GM19455 (cell line): ENCODE results near the gene PRRC2B.

ENCODE experiments used
- ATAC-seq: cut with Tn5 transposase; IDR thresholded peaks from one replicate; pipeline ENCODE4 v1.9.1; 2021; ENCODE audit not compliant: unreplicated experiment

The PRRC2B gene

DNA sequence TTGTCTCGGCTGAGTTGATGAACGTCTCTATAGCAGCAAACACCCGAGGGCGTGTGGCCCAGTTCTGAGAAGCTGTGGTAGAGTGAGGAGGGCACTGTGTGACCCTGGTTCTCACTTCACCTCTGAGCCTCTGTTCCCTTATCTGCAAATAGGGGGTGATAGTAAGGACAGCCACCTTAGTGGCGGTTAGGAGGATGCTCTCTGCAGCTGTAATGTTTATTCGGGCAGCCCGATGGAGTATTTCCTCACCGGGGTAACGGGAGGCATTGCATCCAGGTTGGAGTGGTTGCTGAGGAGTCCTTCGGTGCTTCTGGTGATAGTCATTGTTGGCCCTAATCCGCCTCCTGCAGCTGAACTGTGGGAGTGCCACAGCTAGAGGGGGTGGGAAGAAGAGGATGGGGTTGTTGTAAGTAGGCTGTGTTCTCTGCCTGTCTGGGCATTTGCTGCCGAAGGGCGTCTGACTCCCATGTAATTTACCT, 13.9 kb downstream of the PRRC2B start:
- ATAC-seq = no peak

DNA sequence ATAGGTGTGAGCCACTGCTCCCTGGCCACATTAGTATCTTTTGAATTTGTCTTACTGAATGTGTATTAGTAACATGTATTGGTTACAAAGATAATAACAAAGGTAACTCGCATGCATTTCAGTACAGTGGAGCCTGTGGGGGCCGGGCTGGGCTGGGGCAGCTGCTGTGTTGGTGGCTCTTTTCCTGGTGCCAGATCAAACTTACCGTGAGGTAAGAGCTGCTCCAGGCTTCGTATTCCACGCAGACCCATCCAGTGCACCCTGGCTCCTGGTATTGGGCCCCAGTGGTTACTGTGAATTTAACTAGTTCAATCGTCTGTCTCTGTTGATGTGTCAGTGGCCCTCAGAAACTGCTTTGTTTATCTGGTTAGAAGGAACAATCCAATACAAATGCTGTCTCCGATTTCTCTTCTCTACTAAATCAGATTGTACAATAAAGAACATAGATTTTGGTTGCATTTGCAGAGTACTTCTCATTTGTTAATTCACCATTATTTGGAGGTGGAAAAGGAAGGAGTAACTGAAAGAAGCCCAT, 15.6 kb downstream of the PRRC2B start:
- ATAC-seq = no peak

DNA sequence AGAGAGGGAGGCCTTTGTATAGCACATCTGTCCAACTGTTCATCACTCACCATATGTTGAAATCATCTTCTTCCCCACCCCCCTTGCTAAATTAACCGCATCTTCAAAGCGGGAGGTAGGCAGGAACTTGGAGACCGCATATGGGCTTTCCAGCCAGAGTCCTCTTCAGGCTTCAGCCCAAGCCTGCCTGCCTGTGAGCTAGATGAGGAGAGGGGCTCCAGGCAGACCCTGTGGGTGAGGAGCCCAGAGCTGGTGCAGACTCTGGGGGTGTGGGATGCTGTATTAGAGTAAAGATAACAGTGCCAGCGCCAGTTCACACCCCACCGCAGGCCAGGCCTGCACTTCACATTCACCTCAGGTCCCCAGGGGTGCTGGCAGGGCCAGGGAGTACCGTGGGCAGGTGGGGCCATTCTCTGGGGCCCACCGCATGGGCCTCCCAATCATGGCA, 16.2 kb downstream of the PRRC2B start:
- no peak for ATAC-seq

DNA sequence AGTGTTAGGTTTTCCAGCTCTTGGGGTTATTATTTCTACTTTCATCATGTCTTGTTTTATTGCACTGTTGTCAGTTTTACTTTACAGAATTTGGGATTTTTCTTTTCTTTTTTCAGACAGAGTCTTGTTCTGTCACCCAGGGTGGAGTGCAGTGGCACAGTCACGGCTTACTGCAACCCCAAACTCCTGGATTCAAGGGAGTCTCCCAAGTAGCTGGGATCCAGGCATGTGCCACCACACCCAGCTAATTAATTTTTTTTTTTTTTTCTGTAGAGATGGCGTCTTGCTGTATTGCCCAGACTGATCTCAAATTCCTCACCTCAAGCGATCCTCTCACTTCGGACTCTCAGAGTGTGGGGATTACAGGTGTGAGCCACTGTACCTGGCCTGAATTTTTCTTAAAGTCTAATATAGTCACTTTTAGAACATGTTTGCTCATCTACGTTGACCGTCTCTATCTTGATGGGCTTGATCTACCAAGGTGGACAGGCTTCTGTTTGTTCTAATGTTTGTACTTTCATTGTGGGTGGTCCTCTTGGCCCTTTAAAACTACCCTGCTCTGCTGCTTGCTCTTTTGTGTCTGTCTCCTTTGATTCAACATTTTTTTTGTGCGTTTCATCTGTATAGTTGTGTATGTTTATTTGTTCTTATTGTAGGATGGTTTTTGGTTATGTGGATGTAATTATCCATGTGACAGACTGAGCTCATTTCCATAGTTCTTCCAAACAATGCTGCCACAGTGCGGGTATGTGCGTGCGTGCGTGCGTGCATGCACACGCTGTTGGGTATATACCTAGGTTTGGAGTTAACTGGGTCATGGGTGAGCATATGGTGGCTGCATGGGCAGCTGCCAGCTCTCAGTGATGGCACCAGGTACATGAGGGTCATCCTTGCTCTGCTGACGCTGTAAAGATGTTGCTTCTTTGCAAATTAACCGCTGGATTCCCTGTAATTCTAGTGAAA, 18.1 kb downstream of the PRRC2B start:
- ATAC-seq = no peak

DNA sequence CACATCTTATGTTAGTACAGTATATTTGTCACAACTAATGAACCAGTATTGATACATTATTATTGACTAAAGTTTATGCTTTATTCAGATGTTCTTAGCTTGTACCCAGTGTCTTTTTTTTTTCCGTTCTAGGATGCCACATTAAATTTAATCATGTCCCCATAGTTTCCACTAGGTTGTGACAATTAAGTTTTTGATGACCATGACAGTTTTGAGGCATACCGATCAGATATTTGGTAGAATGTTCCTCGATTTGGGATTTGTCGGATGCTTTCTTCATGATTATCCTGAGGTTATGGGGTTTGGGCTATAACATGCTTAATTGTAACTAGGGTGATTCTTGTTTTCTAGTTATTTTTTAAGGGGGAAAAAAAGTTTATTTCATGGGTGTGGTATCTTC, 22.6 kb downstream of the PRRC2B start:
- ATAC-seq = no peak

DNA sequence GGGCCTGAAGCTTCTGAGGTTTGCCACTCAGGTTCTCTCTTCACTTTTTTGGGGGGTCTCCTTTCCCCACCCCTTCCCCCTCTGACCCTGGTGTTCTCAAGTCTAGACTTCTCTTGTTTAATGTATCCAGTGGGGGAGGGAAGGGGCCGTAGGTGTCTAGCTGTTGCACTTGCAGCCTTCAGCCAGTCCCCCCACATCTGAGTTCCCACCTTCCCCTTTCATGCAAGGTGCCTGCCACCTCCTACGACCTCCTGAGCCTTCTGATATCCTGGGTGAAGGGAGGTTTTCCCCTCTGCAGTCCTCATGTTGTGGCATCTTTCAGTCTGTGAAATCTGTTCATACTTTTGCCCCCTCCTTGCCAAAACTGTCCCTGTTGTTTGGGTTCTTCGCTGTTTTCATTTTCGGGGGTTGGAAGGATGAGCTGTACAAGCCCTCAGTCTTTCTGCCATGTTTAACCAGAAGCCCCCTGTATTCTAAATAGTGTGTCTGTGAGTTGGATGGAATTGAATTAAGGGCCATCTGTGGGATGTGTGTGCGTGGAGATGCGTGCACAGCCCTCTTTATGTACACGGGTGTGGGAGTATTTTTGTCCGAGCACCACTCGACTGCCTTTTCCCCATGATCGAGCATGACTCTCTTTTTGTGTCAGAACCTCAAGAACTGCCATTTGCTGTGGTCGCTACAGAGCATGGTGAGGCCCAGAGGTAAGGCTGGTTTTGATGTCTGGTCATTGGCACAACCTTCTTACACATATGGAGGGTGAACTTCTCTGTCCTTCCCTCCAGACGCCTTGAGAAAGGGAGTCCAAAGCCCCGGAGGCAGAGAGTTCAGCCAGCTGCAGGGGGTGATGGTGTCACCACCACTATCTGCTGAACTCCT, 23.6 kb downstream of the PRRC2B start:
- ATAC-seq = no peak

DNA sequence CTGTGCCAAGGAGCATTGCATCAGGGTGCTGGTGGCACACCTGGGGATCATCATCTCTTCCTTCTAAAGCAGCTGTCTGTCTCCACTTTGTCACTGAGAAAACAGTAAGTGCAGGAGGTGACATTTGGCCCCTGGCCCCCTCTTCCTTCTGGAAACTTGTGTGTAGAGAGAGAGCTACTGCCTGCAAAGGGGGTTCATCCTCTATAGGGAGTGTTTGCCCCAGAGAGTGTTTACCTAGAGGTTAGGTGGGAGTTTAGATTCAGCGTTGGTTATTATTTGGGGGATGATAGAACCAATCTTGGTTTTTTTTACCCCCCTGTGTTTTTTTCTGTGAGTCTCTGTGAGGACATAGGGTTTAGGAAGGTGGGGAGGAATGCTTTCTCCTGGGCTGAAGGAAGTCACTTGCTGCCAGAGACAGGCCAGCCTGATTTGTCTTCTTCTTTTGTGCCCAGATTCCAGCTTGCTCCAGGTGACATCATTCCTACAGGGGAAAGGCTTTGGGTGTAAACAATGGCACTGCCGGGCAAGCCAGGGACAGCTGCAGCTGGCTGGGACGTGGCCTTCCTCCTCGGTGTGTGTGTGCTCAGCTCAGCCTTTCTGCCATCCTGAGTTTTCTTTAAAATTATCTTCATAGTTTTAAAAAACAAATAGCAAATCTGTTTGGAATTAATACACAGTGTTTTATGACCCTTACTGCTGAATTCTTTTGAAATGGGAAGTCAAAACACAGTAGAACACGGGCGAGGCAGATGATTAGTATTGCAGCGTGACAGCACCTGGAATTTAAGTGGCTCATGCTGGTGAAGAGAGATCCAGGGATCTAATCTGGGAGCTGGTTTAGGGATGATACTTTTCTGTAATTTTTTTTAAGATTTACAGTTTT, 24.5 kb downstream of the PRRC2B start:
- no peak for ATAC-seq

DNA sequence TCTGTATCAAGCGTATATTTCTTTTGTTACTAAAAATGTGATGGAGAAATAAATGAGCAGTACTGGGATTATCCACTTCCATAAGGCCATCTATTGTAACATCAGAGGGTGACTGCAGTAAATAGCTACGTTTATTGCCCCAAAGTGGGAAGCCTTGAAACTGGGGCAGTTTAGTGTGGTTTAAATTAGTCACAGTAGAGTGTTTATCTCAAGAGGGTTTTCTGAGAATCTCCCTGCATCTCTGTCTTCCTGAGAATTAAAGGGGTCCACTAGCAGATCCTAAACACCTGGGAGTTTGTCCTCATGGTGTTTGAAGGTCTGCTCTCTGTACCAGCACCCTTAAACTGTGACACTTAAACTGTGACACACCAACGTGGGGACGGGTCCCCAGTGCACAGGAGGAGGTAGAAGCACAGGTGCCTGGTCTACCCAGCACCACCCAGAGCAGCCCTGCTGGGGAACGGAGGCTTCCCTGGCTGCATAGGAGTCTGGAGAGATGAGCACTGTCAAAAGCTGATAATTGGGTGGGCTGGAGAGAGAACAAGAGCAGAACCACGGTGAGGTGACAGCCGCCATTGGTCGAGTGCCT, 25.2 kb downstream of the PRRC2B start:
- no peak for ATAC-seq

DNA sequence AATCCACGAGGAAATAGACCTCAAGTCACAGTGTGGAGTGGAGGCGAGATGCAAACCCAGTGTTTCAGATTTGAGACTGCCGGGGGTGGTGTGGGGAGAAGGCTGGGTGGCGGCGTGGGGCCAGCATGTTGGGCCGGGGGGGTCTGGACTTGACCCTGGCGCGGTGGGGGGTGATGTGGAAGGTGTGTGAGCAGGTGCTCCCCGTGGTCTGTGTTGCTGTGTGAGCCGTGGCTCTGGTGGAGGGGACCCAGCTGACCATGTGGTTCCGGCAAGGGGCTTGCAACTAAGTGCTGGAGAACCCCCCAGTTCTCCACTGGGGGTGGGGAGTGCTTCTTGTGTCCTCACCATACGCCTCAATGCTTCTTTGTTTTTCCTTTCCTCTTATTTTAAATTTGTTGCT, 25.8 kb downstream of the PRRC2B start:
- no peak for ATAC-seq

DNA sequence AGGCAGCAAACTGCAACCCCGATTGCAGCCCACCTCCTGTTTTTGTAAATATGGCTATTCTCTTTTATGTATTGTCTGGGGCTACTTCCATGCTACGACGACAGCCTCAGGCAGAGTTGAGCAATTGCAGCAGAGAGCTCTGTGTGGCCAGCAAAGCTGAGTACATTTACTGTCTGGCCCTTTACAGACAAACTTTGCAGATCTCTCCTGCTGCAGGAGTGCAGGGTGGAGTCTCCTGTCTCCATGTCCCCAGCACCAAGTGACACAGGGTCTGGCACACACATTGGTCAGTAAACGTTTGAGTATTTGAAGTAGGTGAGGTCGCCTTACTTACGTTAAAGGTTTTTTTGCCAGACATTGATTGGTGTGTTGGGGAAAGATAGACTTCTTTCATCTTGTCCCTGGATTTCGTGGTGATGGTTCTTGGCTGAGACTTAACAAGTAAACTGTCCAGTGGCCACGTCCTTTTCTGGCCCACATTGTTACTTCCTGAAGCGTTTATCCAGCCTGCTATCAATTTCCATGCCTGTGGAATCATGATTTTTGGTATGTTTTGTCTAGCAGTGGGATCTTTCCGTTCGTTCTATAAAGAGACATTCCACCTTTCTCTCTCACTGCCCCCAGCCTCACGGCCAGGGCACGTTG, 27.2 kb downstream of the PRRC2B start:
- no peak for ATAC-seq

DNA sequence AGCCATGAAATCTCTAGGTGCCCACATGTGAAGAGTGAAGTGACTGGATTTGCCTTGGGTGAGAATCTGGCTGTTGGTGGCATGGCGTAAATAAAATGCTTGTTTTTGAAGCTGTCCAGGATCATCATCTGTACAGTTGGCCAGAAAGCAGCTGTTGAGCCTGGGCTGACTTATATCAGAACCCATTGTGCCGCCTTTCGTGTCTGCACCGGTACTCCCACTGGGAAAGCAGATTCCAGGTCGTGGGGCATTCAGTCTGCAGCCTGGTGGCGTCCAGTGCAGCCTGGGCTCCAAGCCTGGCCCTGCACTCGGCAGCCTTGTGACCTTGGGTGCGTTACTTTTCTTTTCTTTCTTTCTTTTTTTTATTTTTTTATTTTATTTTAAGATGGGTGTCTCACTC, 27.8 kb downstream of the PRRC2B start:
- ATAC-seq = no peak

DNA sequence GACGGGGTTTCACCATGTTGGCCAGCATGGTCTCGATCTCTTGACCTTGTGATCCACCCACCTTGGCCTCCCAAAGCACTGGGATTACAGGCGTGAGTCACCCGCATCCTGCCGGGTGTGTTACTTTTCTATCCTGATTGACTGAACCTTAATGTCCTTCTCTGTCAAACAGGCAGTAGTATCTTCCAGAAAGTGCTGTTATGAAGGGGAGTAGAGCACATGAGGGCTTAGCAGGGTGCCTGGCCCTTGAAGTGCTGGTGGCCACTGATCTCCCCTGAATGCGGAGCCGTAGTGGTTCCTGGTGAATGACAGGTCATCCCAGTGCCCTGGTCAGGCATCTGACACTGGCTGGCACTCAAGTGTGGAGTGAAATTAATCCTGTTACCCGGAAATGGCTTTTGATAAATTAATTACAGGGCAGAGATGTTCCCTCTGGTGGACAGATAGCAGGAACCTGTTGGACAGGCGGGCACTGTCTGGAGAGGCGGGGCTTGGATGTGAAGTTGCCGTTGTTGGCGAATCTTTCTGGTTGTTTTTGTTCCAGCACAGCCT, 28.4 kb downstream of the PRRC2B start:
- no peak for ATAC-seq

DNA sequence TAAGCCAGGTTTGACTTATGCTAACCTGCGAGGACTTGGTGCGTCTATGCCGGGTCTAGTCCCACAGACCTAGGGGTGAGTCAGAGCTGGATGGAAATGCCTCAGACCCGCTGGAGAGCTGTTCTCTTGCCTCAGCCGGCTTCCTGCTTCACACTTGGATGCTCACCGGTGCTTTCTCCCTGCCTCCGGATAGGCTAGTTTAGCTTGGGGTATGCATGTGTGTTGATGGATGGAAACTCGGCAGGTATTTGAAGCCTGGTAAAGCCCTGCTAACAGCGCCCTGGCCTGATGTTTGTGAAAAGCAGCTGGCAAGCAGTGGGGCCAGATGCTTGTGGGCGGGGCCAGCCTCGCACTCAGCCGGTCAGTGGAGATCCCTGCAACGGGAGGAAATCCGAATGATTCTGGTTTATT, 29.3 kb downstream of the PRRC2B start:
- ATAC-seq = peak; percentile 79

DNA sequence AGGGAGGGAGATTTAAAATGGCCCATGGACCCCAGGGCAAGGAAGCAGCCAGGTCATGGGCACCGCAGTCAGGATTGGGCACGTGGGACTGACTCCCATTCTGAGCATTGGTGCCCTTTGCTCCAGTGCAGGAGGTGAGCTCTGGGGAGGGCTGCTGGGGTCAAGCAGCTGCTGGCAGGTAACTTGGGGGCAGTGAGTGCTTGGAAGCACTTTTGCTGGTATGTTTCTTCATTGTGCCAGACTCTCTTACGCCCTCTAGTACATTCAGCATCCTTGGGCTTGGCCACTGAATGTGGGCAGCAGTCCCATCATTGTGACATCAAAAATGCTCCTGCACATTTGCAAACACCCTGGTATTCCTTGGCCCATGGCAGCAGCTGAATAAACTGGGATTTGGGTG, 32.7 kb downstream of the PRRC2B start:
- ATAC-seq = no peak

DNA sequence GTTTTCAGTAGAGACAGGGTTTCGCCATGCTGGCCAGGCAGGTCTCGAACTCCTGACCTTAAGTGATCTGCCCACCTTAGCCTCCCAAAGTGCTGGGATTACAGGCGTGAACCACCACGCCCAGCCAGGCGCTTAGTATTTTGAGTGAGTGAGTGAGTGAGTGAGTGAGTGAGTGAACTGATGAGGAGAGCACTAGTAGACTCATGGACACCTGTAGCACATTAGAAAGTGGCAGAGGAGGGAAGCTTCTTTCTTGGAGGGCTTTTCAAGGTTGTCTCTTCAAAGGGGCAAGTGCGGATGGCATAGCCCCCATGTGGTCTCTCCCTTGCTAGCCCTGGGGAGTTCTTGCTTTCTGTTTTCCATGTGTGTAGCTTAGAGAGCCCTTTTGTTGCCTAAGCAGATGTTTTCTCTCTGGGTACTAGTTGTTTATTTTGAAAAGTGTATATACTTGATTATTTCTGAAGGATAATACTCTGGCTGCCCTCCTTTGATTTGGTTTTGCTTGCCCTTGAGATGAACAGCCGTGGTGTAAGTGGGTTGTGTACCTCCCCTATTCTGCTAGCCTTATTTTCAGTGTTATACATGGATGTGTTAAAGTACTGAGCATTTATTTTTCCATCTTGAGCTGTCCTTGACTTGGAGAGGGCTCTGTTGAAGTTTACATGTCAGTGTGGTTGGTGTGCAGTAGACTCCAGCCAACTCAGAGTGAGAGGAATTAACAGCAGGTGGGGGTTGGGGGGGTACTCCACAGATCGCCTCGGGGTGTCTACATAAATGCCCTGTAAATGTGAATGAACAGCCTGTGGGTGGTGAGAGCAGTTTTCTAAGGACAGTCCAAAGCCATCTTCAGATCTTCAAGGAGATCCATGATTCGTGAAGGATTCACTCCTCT, 35.5 kb downstream of the PRRC2B start:
- no peak for ATAC-seq

DNA sequence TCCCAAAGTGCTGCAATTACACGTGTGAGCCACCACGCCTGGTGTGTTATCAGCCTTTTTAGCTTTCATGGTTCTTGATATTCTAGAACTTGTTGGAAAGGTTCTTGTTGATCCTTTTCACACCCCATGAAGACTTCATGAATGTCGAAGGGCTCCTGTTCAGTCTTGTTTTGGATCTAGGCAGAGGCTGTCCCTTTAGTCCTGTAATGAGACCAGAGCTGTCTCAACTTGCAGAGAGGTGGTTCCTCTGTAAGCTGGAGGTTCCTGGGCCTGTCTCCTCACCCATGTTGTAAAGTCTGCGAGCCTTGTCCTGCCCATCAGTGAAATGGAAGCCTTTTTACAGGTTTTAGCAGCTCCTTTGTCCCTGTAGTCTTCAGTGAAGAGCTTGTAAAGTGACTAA, 38.2 kb downstream of the PRRC2B start:
- no peak for ATAC-seq

DNA sequence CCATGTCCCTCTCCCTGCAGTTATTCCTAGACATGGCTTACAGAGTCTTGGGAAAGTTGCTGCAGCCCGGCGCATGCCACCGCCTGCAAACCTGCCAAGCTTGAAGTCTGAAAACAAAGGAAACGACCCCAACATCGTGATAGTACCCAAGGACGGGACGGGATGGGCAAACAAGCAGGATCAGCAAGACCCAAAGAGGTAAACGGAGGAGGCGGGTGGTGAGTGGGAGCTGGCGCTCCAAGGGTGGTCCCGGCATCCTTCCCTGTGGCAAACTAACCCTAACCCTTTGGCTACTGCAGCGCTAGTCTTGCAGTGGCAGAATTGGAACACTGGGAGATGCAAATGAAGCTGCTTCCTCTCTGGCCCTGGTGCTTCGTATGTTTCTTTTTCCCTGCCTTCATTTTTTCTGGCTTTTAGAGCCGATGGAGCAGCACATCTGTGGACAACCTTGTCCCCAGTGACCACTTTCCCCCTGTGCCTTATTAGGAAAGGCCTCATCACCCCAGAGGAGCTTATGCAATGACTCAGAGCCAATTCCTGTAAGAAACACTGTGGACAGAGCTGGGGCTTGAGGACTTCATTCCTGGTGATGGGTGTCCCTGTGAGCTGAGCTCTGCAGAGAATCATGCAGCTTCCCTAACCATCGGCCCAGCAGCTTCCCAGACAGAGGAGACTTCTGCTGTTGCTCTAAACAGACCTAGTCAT, 38.9 kb downstream of the PRRC2B start:
- ATAC-seq = no peak
